ENCODE data around the gene BCAS1.

- TF ChIP-seq POLR2A (IDR thresholded peaks at IDR 0.05) (no peak), CTCF (IDR thresholded peaks at IDR 0.05 in 4 of 5, conservative IDR thresholded peaks at IDR 0.05 in 1 of 5) (no peak)
Observed at GRCh38 chr20:53930651-53931504, 139.5 kb downstream of the BCAS1 start.
